NT2/D1 (cell line): Measurements from ENCODE around the gene SH3D19.

ENCODE experiments used
- SUZ12 ChIP-seq: IDR thresholded peaks from 2 replicates; pipeline ENCODE4 v1.6.1; 2011; ENCODE audit not compliant: insufficient read length, insufficient read depth; ENCODE audit errors: extremely low read depth
- YY1 ChIP-seq: IDR thresholded peaks from 2 replicates; pipeline ENCODE4 v1.6.1; 2011; ENCODE audit not compliant: insufficient read length, insufficient read depth
- ZNF274 ChIP-seq: IDR thresholded peaks from 2 replicates; pipeline ENCODE4 v1.6.1; 2011; ENCODE audit warnings: mild to moderate bottlenecking, low read depth, low read length

GRCh38 chr4:151248519-151248918 lies 76.9 kb downstream of the SH3D19 start:
- TF ChIP-seq SUZ12, result no peak
- no peak for TF ChIP-seq YY1
- no peak for TF ChIP-seq ZNF274
